Kidney glomerular epithelial cell (primary cell): ENCODE results near the gene ANKH.
A peak's percentile ranks its signal among the peaks of the same experiment; 100 is the strongest.

Experiments
- DNase-seq: peaks from one replicate; lab custom pipeline; 2025; lab: John Stamatoyannopoulos, UW

ANKH gene

DNA sequence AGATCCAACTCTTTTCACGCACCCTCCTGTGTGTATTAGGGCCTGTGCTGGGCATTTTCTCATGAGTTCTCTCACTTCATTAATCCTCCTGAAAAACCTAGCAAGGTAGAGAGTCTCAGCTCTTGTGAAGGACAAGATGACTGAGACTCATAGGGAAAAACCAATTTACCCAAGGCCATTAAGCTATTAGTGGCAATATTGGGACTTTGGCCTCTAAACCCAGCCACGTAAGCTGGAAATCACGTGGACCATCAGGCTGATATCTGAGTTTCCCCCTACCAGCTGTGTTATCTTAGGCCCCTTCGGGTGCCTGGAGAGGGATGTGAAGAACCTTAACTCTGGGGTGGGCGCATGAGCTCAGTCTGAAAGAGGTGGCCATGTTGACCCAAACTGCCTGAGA, 80.7 kb downstream of the ANKH start:
- DNase-seq = no peak

DNA sequence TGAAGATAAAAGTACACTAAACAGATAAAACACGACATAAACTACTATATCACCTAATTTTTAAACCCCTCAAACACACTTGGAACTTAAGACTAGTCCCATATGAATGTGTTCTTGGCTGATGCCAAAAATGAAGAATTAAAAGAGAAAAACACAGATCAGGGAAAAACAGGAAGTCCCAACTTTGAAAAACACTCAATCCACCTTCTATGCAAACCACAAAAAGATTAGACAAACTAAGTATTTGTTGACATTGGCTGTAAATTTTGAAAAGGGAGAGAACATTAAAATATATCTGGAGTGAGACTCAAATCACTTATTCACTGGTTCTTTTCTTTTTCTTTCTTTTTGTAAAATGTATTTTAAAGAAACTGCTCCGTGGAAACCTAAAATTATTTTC, 81.4 kb downstream of the ANKH start:
- no peak for DNase-seq

DNA sequence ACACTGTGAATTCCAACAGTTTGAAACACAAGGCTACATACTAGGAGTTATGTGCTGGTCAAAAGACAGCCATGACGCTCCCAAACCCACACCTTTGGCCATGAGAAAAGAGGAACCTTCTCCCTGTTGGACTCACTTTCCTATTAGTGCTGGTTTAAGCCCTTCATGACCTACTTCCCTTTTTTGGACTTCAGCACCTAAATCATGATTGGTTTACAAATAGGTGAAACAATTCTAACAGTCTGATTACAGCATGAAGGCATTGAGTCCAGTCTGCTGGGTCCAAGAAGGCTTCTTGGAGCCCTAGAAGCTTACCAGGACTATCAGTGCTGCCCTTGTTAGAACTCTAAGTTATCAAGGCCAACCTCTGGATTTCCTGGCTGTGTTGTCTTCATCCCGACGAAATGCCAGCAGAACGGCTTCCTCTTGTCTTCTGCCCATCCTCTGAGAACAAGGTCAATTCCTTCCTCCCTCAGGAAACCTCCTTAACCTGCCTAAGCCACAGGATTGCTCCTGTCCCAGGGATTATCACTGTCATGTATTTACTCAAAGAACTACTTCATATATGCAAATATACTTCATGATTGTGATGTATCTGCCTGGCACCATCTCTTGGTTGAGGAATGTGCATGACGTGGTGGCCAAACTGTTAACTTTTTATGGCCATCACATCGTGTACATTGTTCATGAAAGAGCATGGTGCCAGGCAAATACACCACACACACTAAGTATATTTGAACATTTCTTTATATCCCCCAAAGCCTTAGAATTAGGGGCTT, 83.6 kb downstream of the ANKH start:
- DNase-seq = no peak

DNA sequence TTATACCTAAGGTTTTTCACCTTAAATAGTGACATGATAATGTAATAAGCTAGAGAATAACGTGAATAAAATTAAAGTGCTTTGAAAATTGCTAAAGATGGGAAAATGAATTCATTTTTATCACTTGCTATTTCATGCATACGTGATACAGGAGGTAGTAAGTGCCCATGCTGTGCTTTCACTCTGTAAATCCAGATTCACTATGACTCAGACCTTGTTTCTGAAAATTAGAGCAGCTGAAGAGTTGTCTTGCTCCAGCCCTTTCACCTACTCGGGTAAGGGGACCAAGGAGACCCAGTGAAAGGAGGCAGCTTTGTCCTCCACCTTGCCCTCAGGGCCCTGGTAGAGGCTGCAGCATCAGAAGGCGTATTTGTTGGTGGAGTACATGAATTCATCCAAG, 87.9 kb downstream of the ANKH start:
- no peak for DNase-seq

DNA sequence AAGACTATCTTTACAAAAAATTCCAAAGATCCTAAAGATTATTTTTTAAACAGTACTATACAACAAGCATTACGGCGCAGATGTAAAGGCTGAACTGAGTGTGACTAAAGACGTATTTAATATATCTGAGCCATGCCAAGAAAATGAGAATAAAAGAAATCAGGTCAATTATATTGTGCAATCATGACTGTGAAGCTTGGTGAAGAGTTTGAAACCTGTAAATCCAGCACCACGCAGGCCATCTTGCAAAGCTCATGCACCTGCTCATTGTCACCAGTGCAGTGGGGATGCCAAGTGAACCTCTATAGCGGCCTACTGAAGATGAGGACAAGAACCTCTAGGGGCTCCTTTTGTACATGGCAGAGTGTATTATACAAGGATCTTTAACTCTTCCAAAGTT, 89.0 kb downstream of the ANKH start:
- no peak for DNase-seq

DNA sequence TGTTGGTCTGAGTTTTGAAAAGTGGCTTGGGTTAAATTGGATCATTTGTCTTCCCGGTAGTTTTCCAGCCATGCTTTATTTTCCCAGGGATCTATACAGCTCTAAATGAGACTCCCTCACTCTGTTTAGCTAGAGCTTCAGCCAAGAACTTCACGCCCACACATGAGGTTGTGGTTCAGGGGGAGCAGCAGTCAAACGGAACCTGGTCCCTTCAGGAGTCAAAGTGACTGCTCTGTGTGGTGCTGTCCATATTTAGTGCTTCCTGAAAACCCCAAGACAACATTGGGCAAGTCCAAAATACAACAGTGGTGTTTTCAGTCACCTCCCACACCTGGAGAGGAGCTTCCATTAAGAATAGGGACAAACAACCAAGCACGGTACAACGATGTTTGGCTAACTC, 90.5 kb downstream of the ANKH start:
- DNase-seq = peak; percentile 70

DNA sequence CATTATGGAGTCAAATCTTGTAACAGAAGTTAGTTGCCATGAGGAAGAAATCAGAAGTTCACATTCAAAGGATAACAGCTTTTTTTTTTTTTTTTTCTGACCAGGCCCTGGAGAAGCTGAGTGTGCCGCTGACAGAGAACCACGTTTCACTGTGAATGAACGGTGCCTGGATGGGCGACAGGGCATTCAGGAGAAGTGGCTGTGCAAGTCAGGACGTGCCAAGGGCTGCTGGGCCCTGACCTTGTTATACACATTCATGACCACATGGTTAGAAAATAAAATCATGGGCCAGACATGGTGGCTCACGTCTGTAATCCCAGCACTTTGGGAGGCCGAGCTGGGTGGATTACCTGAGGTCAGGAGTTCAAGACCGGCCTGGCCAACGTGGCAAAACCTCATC, 91.6 kb downstream of the ANKH start:
- no peak for DNase-seq

DNA sequence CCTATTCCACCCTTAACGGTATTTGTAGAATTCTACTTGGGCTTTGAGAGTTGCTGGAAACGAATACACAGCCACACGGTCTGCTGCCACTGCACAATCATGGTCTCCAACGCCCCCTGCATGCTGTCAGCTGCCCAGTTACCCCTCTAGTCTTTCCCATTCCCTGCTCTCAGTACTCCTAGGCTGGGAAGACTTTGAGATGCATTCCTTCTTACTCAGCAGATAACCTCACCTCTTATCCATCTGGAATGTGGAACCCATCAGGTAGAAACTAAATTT, 92.8 kb downstream of the ANKH start:
- DNase-seq = peak; percentile 18

DNA sequence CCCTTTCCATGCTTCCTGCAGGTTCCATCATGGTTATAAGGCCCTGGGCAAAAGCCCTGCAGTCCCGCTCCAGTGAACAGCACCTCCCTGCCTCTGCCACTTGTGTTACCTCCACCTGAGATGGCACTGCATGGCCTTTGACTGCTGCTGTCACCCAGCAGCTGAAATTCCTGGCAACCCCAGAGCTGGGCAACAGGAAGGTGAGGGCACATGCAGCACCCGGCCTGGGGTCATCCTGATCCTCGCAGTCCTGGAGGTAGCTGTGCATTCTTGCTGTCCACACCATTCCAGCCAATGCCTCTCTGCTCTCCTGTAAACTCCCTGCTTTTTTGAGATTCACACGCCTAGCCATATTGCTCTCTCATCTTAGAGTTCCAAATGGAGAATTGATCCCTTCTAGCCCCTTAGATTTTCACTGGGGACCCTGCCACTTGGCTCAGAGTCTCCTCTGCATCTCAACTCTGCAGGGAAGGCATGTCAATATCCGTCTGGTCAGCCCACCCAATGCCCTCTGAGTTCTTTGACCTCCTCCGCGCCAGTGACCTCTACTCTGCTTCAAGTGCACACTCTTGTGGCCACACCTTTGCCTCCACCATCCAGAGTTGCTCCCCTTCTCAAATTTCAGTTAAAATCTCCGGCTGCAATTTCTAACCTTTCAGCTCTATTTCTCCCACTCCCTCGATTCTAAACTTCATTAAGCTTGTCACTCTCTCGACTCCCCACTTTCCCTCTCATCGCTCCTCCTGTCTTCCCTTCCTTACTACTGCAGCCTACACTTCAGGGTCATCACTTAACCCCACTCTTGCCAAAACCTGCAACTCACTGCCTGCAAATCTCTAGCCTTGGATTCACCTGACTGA, 93.4 kb downstream of the ANKH start:
- DNase-seq = no peak

DNA sequence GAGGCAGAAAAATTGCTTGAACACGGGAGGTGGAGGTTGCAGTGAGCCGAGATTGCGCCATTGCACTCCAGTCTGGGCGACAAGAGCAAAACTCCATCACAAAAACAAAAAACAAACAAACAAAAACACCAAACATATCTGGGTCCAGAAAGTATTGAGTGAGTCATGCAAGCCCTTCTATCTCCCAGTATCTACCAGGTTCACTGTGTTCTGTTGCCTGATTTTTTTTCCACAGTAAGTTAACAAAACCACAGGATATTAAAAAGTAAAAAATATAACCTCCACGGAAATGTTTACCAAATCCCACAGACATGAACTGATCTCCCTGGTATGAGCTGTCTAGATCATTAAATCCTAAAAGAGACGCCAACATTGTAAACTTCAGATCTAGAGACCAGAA, 94.4 kb downstream of the ANKH start:
- no peak for DNase-seq

DNA sequence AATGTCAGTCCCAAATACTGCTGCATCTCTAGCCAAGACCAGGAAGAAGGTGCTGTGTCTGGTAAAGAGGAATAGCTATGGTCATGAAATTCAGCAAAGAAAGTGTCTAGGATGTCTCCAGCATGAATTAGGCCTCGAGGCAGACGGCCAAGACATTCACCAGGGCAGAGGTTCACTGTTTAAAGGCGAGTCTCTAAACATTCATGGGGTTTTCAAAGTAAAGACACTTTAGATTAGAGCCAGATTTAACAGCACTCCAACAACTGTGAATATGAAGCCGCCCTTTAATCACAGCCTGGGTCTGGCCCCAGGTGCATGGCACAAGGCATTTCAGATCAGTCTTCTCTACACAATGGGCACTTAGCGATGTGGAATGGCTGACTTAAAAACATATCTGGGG, 95.0 kb downstream of the ANKH start:
- no peak for DNase-seq

DNA sequence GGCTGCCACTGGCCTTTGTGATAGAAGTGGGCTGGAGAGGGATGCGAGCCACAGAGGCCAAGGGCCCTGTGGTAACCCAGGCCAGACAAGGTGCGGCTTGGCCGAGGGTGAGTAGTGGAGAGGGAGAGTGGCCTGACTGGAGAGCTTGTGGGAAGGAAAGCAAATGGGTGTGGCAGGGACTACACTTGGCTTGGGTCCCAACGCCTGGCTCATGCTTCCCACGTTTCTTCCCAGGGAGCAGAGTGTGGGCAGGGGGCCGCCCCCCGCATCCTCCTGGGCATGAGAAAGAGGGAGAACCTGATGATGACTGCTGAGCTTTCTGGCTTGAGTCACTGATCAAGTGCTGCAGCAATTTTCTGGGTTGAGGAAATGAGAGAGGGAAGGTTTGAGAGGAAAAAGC, 95.7 kb downstream of the ANKH start:
- no peak for DNase-seq

DNA sequence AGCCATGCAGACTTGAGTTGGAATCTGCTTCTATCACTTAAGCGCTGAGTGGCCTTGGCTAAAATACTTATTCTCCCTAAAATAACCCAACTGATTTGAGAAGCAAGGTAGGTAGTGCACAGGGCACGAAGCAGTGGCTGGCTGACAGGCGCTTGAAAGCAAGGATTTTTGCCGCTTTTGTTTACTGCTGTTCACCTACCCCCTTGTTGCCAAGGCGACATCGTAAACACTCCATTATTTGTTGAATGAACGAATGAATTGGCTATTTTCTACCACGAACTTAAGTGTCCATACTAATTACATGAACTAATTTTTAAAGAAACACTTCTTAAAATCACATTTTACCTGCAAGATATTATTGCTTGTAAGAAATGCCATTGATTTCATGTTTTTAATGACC, 98.0 kb downstream of the ANKH start:
- no peak for DNase-seq

DNA sequence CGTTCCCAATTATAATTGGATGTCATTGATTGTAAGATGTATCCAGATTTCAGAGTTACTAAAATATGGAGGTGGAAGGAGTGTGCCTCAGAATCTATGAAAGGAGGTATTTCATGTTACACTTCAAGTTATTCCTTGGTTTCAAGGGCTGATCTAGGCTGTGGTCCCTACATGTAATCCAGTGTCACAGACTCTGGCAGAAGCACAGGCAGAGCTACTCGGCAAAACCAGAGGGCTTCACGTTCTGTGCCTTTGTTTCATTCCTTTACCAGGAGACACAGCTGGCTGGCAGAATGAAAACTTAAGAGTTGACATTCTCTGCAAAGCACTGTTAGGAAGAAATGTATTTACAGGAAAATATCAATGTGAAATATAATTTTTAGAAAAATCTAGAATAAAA, 99.6 kb downstream of the ANKH start:
- no peak for DNase-seq

DNA sequence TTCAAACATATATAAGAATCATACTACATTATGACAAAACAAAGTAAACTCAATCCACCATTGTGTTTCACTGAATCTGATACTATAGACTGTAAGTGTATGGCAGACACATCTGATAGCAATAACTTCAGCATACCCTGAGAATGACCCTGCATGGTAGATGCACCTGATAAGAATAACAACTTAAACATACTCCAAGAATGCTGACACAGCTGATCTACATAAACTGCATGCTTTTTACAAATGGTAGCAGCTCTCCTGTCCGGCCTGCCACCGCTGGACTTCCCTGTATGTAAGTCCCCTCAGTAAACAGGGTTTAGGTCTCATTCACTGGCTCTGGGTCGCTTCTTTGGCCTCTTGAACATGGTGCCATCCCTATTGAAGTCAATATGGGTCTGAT, 100.4 kb downstream of the ANKH start:
- DNase-seq = no peak

DNA sequence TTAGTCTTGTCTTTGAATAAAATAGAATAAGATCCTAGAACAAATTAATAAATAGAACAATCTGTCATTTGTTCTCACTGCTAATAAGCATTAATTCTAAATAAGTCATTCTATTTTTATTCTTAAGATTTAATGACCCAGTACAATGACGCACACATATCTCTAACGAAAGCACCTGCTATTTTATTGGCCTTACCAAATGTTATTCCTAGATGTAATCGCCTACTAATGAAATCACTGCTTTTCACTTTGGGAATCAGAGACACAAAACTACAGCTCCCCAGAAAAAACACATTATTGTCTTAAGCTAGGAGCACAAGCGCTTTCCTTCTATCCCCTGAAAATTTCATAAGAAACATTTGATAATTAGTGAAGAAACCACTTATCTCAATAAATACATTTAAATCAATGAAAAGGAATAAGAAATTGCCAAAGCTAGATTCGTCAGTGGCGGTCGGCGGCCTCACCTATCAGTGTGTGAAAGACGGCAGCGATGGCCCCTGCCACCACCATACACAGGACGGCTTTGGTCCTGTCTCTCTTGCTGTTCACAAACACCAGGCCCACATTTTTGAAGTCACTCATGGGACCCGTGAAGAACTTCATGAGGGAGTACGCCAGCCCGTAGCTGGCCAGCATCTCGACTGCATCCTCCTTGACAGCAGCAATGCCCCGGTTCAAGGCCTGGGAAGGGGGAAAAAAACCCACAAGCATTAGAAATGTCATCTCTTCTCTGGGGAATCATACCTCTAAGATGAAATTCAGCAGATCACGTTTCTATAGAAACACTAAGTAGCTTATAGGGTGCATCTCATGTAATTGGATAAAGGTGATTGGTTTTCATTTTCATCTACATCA, 102.8 kb downstream of the ANKH start:
- no peak for DNase-seq

DNA sequence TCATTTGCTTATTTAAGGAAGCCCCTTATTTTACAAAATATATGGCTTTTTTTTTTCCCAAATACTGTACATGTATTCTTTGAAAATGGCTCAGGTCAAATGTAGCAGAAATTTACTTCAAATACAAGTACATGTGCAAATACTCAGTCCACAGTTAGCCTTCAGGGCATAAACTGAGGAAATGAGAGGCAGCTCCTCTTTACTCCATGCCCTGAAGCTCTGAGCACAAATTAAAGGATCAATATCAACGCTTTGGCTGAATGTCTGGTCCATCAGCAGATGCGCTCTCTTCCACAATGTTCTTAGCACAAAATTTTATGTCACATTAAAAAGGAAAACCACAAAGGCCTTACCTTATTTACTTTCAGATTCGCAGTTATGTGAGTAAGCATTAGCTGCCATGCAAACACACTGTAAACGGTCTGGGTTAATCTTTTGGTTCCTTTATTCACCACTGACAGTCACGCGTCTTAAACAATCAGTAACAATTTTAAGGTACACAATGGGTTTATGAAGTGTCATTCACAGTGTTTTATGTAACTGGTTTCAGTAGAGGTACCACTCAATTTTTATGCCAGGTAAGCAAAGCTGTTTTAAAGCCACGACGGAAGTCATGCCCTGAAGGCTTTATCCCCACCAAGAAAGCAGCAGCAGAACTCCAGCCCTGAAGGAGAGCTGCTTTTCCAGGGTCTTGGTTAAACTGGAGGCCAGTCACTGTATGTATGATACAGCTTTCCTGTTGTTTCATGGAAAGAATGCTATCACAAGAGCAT, 103.7 kb downstream of the ANKH start:
- no peak for DNase-seq

DNA sequence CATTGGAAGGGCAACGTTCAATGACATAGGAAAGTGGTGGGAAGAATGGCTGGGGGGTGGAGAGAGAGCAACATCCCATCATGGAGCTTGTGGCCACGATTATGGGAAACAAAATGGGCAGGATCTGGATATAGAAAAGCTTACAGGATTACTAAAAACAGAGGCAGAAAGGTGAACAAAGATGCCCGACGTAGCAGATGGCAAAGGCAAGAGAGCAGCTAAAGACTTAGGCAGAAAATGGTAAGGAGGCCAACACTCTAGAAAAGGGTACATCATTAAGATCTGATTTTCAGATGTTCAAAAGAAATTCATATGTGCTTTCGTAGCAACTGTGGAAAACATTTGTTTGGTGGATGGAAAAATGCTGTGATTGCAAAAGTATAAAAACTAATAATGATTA, 104.5 kb downstream of the ANKH start:
- no peak for DNase-seq

DNA sequence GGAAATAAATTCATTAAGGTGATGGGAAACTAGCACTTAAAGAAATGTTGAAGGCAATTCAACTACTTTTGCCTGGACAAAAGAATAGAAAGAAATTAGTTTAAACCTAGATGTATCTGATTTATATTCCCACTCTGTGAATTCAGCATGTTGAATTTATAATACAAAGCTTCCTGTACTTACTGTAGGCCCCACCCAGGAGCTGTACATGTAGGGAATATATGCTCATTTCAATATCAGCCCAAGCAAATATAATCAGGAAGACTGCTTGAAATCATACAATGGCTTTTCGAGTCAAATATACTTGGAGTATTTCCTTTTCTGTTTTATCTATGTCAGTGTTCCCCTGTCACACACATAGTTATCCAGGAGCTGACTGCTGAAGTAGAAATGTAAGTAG, 105.0 kb downstream of the ANKH start:
- no peak for DNase-seq

DNA sequence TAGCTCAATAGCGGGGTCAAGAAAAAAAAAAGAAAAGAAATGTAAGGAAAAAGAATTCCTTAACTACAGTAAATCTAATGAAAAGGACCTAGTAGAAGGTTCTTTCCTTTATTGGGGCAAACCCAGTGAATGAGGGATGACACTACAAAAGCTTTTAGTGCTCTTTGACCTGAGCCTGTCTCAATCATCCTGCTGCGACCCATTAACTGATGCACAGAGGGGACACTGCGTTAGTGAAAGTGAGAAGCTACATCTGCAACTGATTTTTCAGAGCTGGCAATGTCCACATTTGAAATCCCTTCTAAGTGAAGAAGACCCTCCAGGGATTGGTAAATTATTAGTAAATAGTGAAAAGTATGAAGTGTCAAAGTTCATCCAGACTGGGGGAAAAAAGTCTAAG, 106.0 kb downstream of the ANKH start:
- no peak for DNase-seq

DNA sequence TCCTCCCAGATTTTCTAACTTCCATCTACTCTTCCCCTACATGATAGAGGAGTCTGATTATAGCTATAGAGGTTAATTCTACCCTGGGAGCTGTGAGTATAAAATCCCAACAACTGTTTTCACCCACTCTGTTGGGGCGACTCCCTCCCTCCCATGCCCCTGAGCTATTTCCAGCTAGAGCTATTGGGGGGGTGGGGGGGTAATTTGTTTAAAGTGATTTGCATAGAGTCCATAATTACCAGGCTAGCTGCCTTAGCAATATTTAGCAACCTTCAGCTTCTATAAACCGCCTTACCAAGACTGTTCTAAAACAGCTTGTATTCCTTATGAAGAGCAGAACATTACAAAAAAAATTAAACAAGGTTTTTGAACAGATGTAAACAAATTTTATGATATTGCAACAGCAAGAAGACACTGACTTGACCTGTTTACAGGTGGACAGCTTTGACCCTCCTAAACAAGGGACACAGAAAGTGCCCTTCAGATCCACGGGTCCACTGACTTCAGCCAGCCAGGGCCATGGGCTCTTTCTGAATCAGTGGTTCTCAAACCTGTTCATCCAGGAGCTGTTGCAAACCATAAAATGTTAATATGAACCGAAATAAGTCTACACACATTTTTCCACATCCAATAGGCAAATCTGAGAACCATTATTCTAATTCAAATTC, 108.9 kb downstream of the ANKH start:
- no peak for DNase-seq
